ENCODE measurements around the gene PARP3.

- TF ChIP-seq POLR2A (IDR thresholded peaks at IDR 0.05; ENCODE audit: borderline replicate concordance, extremely low read depth, insufficient read depth, insufficient read length) (no peak), CTCF (IDR thresholded peaks at IDR 0.05 in 2 of 3, conservative IDR thresholded peaks at IDR 0.05 in 1 of 3; ENCODE audit: borderline replicate concordance in 1 of 3, insufficient read depth in 1 of 3, low read depth in 2 of 3, low read length in 2 of 3) (no peak), POLR2AphosphoS5 (IDR thresholded peaks at IDR 0.05; ENCODE audit: low read depth, low read length) (no peak), CEBPB (IDR thresholded peaks at IDR 0.05; ENCODE audit: low read depth) (no peak), SP1 (IDR thresholded peaks at IDR 0.05; ENCODE audit: low read depth) (no peak), RAD21 (IDR thresholded peaks at IDR 0.05; ENCODE audit: low read depth) (no peak), CBX3 (IDR thresholded peaks at IDR 0.05; ENCODE audit: low read depth) (no peak), ATF3 (IDR thresholded peaks at IDR 0.05) (no peak)
Observed at GRCh38 chr3:51968170-51968775, 26.1 kb downstream of the PARP3 start.
